SK-N-MC (cell line): ENCODE data around the gene MBNL2.

Experiments
- EZH2 ChIP-seq: fragments of 200-600 bp; sonication (generic); IDR thresholded peaks from one replicate; pipeline ENCODE4 v1.6.1; 2017; ENCODE audit warnings: antibody characterized with exemption
- FOXP2 ChIP-seq: optimal IDR thresholded peaks from 2 replicates; pipeline ENCODE3; 2011; ENCODE audit warnings: mild to moderate bottlenecking, moderate library complexity; ENCODE audit not compliant: insufficient read depth; ENCODE audit errors: extremely low read length, control extremely low read depth
- POLR2AphosphoS5 ChIP-seq: IDR thresholded peaks from 2 replicates; pipeline ENCODE4 v1.6.1; 2012; ENCODE audit warnings: mild to moderate bottlenecking, low read depth, low read length, borderline replicate concordance

- TF ChIP-seq EZH2 = no peak
- no peak for TF ChIP-seq POLR2AphosphoS5
- no peak for TF ChIP-seq FOXP2
These were observed 34.2 kb downstream of the MBNL2 start for GRCh38 chr13:97256343-97256783.
